ENCODE measurements around the gene CD8B2. TPM values are rescaled to one million over a fixed set of nuclear protein-coding genes. Genes with fewer than 3 reads are reported as not detected.
"Not testable (repeated sequence)": the region's sequence is repeated elsewhere in the genome, so short reads cannot be mapped to it uniquely, and the experiment has no call there.

CD8B2 gene
- total RNA-seq, 1 donor from 2014 or later: not detected

DNA sequence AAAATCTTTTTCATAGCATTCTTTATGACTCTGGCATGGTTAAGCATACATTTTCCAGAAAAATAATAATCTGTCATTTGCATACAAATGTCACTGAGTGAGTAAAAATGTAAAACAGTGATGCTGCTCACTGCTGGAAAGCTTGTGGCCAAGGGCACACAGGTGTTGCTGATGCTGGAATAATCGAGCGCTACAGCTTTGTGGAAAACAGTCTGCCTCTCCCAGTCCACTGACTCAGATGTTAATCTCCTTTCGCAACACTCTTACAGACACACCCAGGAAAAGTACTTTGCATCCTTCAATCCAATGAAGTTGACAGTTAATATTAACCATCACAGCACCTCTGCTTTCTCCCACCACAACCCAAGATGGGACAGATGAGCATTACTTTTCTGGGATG lies 27.7 kb downstream of the CD8B2 start:
- not testable (repeated sequence) for H3K27ac Mint-ChIP-seq (ENCODE audit: unreplicated experiment); H3K4me3 Mint-ChIP-seq (ENCODE audit: unreplicated experiment); H3K27me3 Mint-ChIP-seq (ENCODE audit: unreplicated experiment); DNase-seq; H3K9me3 Mint-ChIP-seq (ENCODE audit: unreplicated experiment); H3K4me1 Mint-ChIP-seq (ENCODE audit: low read depth, unreplicated experiment); H3K36me3 Mint-ChIP-seq (ENCODE audit: unreplicated experiment)

DNA sequence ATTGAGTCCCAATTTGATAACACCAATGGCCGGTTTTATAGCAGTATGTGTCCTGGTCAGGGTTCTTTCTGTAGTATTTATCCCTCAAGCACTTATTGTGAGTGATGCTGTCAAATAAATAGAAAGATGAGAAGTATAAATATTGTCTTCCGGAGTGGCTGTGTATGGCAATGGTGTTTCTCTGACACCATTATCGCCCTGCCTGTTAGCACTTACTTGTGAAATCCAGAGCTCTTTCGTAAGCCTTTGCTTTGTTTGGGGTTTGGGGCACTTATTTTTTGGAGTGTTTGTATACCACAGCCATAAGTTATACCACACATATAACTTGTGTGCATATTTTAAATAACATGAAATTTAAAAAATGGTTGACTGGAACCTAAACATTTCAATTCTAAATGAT lies 29.3 kb downstream of the CD8B2 start:
- DNase-seq: no peak

DNA sequence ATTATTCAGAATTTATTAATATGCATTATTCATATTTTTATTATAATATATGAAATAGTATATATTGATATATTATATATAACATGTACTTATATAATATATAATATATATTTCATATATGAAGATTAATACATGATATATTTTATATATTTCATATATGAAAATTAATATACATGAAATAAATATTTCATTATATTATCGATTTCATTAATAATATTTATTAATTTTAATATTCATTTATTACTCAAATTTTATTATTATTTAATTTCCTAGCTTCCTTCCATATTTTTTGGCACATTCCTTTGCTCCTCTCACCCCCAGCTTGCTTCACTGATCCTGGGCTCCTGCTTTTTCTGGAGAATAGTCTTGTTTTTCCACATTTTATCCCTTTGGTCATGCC lies 29.7 kb downstream of the CD8B2 start:
- H3K27ac Mint-ChIP-seq (ENCODE audit: unreplicated experiment): no peak overlapping the region
- H3K4me1 Mint-ChIP-seq (ENCODE audit: low read depth, unreplicated experiment): no peaks in the 10 kb centered on the region
- TF ChIP-seq, protein P1, sequence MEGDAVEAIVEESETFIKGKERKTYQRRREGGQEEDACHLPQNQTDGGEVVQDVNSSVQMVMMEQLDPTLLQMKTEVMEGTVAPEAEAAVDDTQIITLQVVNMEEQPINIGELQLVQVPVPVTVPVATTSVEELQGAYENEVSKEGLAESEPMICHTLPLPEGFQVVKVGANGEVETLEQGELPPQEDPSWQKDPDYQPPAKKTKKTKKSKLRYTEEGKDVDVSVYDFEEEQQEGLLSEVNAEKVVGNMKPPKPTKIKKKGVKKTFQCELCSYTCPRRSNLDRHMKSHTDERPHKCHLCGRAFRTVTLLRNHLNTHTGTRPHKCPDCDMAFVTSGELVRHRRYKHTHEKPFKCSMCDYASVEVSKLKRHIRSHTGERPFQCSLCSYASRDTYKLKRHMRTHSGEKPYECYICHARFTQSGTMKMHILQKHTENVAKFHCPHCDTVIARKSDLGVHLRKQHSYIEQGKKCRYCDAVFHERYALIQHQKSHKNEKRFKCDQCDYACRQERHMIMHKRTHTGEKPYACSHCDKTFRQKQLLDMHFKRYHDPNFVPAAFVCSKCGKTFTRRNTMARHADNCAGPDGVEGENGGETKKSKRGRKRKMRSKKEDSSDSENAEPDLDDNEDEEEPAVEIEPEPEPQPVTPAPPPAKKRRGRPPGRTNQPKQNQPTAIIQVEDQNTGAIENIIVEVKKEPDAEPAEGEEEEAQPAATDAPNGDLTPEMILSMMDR (IDR thresholded peaks at IDR 0.05; ENCODE audit: partially characterized antibody, unreplicated experiment): no peak
- no peak overlapping the region for H3K4me3 Mint-ChIP-seq (ENCODE audit: unreplicated experiment)
- no peaks in the 10 kb centered on the region for H3K36me3 Mint-ChIP-seq (ENCODE audit: unreplicated experiment)
- H3K27me3 Mint-ChIP-seq (ENCODE audit: unreplicated experiment): no peaks in the 10 kb centered on the region
- DNase-seq: no peak
- no peaks in the 10 kb centered on the region for H3K9me3 Mint-ChIP-seq (ENCODE audit: unreplicated experiment)

More for the DNA sequence above, 29.3 kb downstream of the CD8B2 start:
- TF ChIP-seq, protein P1 (IDR thresholded peaks at IDR 0.05; ENCODE audit: partially characterized antibody, unreplicated experiment): no peak
- Mint-ChIP-seq H3K9me3 (ENCODE audit: unreplicated experiment) (no peaks in the 10 kb centered on the region), H3K4me3 (ENCODE audit: unreplicated experiment) (no peak overlapping the region), H3K4me1 (ENCODE audit: low read depth, unreplicated experiment) (no peaks in the 10 kb centered on the region), H3K27ac (ENCODE audit: unreplicated experiment) (no peak overlapping the region), H3K27me3 (ENCODE audit: unreplicated experiment) (no peaks in the 10 kb centered on the region), H3K36me3 (ENCODE audit: unreplicated experiment) (no peaks in the 10 kb centered on the region)

DNA sequence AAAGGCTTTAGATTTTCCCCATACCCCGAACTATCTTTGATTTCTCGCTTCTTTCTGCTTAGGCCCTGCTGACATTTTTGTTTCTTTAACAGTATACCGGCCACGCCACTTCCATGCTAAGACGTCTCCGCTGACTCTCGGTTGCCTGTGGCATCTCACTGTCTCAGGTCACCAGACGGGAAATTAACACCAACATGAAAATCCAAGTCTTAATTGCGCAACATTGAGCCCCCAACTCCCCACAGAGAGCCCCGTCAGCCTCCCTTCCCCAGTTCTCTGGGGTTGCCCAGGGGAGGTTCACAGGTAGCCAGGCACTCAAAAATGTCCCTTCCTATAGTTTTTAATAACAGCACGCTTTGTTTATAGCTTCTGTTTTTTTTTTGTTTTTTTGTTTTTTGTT lies 30.2 kb downstream of the CD8B2 start:
- Mint-ChIP-seq H3K9me3 (ENCODE audit: unreplicated experiment) (no peaks in the 10 kb centered on the region), H3K27ac (ENCODE audit: unreplicated experiment) (no peak overlapping the region), H3K4me3 (ENCODE audit: unreplicated experiment) (no peak overlapping the region), H3K36me3 (ENCODE audit: unreplicated experiment) (no peaks in the 10 kb centered on the region), H3K4me1 (ENCODE audit: low read depth, unreplicated experiment) (no peaks in the 10 kb centered on the region), H3K27me3 (ENCODE audit: unreplicated experiment) (no peaks in the 10 kb centered on the region)
- DNase-seq: no peak
- TF ChIP-seq, protein P1 (IDR thresholded peaks at IDR 0.05; ENCODE audit: partially characterized antibody, unreplicated experiment): no peak

DNA sequence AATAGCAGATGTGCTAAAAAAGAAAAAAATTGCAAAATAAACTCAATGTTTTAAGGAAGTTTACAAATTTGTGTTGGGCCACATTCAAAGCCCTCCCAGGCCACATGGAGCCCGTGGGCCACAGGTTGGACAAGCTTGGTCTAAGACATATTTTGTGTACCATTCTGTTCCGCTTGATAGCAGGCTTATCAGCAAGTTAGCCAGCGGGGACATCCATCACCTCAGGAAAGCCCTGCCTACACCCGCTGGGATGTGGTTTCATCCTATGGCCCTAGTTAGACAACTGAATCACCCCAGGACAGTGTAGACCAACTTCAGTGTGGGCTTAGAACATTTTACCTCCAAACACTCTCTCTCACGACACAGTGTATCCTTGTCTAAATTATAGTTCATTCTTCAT lies 32.6 kb downstream of the CD8B2 start:
- TF ChIP-seq, protein P1 (IDR thresholded peaks at IDR 0.05; ENCODE audit: partially characterized antibody, unreplicated experiment): no peak
- no peak for DNase-seq
- H3K4me1 Mint-ChIP-seq (ENCODE audit: low read depth, unreplicated experiment): no peaks in the 10 kb centered on the region
- no peak overlapping the region for H3K27ac Mint-ChIP-seq (ENCODE audit: unreplicated experiment)
- H3K9me3 Mint-ChIP-seq (ENCODE audit: unreplicated experiment): no peaks in the 10 kb centered on the region
- no peaks in the 10 kb centered on the region for H3K36me3 Mint-ChIP-seq (ENCODE audit: unreplicated experiment)
- H3K27me3 Mint-ChIP-seq (ENCODE audit: unreplicated experiment): no peaks in the 10 kb centered on the region
- H3K4me3 Mint-ChIP-seq (ENCODE audit: unreplicated experiment): no peak overlapping the region

DNA sequence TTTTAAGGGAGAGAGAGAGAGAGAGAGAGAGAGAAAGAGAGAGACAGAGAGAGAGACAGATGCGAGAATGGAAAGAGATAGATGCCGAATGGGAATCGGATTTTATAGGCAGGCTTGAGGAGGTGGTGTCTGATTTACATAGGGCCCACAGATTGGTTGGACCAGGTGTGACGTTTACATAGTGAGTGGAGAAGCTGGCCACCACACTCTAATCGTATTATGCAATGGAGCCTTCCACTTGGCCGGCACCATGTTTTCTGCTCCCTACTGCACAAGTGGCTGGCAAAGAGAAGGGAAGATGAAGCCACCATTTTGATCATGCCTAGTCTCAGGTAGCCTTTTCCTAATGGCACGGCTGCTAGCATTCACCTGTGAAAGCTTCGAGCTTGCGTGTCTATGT lies 33.9 kb downstream of the CD8B2 start:
- Mint-ChIP-seq H3K9me3 (ENCODE audit: unreplicated experiment) (no peaks in the 10 kb centered on the region), H3K4me3 (ENCODE audit: unreplicated experiment) (no peak overlapping the region), H3K27ac (ENCODE audit: unreplicated experiment) (no peak overlapping the region), H3K27me3 (ENCODE audit: unreplicated experiment) (no peaks in the 10 kb centered on the region), H3K36me3 (ENCODE audit: unreplicated experiment) (no peaks in the 10 kb centered on the region), H3K4me1 (ENCODE audit: low read depth, unreplicated experiment) (no peaks in the 10 kb centered on the region)
- no peak for DNase-seq
- TF ChIP-seq, protein P1 (IDR thresholded peaks at IDR 0.05; ENCODE audit: partially characterized antibody, unreplicated experiment): no peak

All from glutamatergic neuron (in vitro differentiated cells).